HG03159 (cell line): ENCODE measurements around the gene BTBD9.
"Not testable (repeated sequence)": the region's sequence is repeated elsewhere in the genome, so short reads cannot be mapped to it uniquely, and the experiment has no call there.

Experiments used
- ATAC-seq: cut with Tn5 transposase; IDR thresholded peaks from one replicate; pipeline ENCODE4 v1.9.1; 2021; ENCODE audit warnings: mild to moderate bottlenecking, moderate library complexity; ENCODE audit not compliant: unreplicated experiment

The BTBD9 gene

GRCh38 chr6:38650207-38650752 is 10.6 kb upstream of the BTBD9 start:
- no peak for ATAC-seq

DNA sequence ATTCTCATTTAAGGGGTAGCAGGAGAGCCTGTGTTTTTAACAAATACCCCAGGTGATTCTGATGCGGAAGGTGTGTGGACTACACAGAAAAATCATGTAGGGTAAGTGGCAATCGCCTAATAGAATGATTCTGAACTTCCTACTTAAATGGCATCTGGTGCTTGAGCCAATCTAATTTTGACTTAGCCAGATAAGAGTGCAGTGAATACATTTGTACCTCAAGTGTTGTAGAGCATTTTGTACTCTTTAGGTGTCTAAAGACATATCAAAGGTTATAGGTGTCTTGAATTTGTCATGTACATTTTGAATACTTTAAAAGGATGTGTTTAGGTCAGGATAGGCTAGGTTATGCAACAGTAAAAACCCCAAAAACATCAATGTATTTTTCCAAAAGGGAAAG is 10.0 kb upstream of the BTBD9 start:
- no peak for ATAC-seq

DNA sequence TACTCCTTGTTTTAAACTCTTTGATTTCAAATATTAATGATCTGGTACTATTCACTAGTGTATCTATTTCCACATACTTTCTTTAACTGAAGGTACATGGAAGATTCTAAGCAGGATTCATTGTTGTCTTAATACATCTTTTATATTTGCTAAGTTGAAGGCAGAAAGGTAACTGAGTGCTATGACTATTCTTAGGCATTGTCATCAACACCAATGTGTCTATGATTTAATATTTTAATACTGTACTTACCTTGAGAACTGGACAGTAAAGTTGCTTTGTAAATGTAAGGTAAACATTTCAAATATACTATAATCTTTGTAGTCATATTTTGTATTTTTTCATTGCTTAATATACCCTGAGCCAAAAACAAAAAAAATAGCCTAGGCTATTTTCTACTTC is 8.9 kb upstream of the BTBD9 start:
- ATAC-seq, result no peak

DNA sequence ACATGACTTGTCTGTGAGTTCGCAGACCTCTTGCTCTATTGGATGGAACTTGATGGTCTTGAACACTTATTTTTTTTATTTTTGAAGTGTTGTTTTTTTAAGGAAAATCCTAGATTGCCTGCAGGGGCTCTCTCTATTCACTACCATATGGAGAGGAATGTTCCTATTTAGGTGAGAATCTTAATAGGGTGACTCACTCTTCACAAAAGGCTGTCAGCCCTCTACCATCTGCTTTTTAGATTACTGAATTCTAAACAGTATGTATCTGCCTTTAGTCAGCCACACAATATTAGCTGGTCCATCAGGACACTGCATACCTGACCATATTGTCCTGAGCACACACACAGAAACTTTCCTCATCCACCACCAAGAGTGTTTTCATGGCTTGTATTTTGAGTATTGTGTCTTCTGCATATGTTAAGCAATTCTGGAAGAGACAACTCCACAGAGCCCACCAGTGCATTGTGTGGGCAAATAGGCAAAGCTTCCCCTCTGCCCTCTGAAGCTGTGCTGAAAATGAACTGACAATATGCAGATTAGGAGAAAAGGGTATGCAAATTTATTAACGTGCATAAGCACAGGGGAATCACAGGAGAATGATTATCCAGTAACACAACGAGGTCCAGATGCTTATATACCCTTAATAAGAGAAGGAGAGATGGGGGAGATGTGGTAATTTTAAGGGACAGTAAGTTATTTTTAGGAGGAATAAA is 6.6 kb upstream of the BTBD9 start:
- no peak for ATAC-seq

- ATAC-seq, result no peak
These were observed 5.2 kb upstream of the BTBD9 start for GRCh38 chr6:38644951-38645350.

DNA sequence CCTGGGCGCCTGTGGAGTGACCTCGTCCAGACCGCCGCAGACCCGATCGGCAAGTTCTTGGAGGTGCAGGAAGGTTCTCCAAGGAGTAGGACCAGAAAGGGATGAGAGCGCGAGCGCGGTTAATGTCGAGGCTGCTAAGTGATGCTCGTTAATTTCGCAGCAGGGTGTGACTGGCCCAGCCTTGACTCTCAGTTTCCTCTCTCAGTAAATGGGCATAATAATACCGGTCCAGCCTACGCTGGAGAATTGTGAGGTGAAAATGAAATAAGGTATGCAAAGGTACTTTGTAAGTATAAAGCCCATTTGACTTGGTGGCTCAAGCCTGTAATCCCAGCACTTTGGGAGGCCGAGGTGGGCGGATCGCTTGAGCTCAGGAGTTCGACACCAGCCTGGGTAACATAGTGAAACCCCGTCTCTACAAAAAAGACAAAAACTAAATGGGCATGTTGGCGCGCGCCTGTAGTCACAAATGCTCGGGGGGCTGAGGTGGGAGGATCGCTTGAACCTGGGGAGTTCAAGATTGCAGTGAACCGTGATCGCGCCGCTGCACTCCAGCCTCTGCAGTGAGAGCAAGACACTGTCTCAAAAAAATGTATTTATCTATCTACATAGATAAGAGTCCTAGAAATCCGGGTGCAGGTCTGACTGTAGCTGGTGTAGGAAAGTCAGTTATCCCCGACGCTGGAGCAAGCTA is 634 bp upstream of the BTBD9 start:
- ATAC-seq, result peak; percentile 18

DNA sequence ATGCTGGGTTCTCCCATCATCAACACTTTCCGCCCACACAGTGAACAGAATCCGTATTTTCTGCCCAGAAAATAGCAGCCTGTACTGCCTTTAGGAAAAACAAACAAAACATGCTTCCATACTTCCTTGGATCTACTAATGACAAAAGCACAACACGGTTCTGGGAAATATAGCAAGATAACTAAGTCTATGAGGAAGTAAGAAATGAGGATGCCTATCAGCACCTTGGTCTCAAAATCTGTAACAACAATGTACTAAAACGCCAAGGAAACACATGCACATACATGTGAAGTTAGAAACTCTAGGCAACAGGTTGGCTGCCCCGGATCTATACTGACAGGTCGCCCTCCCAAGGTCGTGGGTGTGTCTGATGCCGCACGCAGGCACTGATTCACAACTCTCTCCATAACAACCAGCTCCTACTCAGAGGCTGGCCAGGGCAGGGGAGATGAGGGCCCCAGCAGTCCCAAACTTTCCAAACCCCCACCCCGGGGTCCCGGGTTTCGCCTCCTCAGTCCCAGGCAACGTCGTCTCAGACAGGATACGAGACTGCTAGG is 710 bp downstream of the BTBD9 start:
- peak; percentile 48 for ATAC-seq

DNA sequence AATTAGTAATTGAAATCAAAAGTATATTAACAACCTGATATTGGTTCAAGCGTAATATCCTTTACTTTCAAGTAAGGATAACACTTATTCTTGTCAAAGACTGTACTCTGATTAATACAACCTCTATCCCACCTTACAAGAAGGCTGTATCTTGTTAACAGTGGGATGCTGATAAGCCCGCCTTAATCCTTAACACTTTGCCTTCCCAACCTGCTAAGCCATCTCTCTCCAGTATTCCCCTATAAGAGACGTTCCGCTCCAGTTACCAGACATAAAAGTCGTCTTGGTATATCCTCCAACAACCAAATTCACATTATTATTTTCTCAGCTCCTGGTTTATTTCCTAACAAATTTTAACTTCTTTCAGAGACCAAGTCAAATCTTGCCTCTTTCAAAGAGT is 2.0 kb downstream of the BTBD9 start:
- ATAC-seq, result no peak

DNA sequence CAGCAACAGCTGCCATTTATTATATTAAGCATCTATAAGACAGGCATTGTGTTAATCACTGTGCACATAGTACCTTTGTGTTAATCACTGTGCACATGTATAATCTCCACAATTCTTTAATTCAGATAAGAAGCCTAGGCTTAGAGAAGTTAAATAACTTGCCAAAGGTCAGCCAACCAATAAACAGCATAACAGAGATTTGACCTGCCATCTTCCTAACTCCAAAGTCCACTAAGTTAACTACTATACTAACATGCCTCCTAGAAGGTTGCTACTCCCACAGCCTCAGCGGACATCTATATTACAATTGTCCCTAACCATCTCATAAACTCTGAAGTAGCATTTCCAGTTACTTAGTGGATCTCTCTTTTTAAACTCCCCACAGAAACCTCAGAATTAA is 3.7 kb downstream of the BTBD9 start:
- no peak for ATAC-seq

GRCh38 chr6:38634518-38634917 is 5.2 kb downstream of the BTBD9 start:
- ATAC-seq, result no peak

DNA sequence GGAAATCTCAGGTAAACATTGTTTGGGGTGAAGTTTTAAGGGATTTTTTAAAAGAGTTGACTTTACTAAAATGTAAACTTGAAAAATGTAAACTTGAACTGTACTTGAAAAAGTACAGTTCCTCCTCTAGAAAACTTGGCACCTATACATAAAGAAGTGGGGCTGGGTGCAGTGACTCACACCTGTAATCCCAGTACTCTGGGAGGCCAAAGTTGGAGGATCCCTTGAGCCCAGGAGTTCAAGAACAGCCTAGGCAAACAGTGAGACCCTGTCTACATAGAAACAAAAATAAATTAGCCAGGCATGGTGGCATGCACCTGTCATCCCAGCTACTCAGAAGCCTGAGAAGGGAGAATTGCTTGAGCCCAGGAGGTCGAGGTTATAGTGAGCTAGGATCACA is 7.2 kb downstream of the BTBD9 start:
- ATAC-seq, result no peak

DNA sequence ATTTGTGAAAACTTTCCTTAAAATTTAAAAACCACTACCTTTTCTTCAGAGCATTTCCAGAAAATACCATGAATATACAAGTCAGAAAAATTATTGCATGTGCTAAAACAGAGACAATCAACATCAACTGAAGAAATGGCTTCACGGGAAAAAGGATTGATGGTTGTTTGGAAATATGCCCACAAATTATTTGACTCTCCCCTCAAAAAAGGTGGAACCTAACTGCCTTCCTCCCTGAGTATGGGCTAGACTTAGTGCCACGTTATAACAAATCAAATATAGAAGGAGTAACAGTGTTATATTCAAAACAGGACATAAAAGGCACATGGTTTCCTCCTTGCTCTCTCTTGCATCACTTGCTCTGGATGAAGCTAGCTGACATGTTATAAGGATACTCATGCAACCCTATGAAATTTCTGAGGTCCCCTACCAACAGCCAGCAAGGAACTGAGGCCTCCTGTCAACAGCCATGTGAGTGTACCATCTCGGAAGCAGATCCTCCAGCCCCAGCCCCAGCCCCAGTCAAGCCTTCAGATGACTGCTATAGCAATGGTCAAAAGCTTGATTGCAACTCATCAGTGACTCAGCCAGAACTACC is 8.4 kb downstream of the BTBD9 start:
- ATAC-seq, result no peak

GRCh38 chr6:38625217-38625616 is 14.5 kb downstream of the BTBD9 start:
- no peak for ATAC-seq

DNA sequence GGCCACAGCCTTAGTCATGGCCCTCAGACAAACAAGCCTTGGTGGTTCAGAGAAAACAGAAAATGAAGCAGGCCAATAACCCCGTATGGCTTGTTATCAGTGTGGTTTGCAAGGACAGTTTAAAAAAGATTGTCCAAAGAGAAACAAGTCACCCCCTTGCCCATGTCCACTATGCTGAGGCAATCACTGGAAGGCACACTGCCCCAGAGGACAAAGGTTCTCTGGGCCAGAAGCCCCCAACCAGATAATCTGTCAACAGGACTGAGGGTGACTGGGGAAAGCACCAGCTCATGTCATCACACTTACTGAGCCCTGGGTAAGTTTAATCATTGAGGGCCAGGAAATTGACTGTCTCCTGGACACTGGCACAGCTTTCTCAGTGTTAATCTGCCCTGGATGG is 20.4 kb downstream of the BTBD9 start:
- not testable (repeated sequence) for ATAC-seq

DNA sequence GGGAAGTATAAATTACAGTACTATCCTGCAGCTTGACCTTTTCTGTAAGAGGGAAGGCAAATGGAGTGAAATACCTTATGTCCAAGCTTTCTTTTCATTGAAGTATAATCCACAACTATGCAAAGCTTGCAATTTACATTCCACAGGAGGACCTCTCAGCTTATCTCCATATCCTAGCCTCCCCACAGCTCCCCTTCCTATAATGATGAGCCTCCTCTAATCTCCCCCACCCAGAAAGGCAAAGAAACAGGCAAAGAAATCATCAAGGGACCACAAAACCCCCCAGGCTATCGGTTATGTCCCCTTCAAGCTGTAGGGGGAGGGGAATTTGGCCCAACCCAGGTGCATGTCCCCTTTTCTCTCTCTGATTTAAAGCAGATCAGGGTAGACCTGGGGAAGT is 21.4 kb downstream of the BTBD9 start:
- ATAC-seq, result not testable (repeated sequence)

- no peak for ATAC-seq
These were observed 21.9 kb downstream of the BTBD9 start for GRCh38 chr6:38617856-38618255.

GRCh38 chr6:38612143-38612965 is 27.4 kb downstream of the BTBD9 start:
- ATAC-seq, result no peak

GRCh38 chr6:38610050-38610625 is 29.6 kb downstream of the BTBD9 start:
- no peak for ATAC-seq

GRCh38 chr6:38604700-38605099 is 35.0 kb downstream of the BTBD9 start:
- no peak for ATAC-seq

GRCh38 chr6:38603966-38604365 is 35.8 kb downstream of the BTBD9 start:
- no peak for ATAC-seq
